Fibroblast of mammary gland (primary cell): ENCODE results near the gene DCAKD.

Experiments used
- DNase-seq: peaks from one replicate; pipeline ENCODE4 v3.0.0-alpha.2; 2010; ENCODE audit warnings: low read depth
- H3K4me3 ChIP-seq: 2 replicates; pipeline ENCODE4 v1.5.1; 2011; ENCODE audit warnings: low read depth, mild to moderate bottlenecking, low read length, moderate library complexity; ENCODE audit not compliant: control insufficient read depth
- CTCF ChIP-seq: conservative IDR thresholded peaks from 2 replicates; pipeline ENCODE4 v1.5.1; 2011; ENCODE audit warnings: low read depth, low read length, inconsistent platforms; ENCODE audit not compliant: control insufficient read depth, insufficient read depth

The DCAKD gene

GRCh38 chr17:45086391-45086790, 35.0 kb upstream of the DCAKD start:
- no peak overlapping the region for H3K4me3 ChIP-seq
- TF ChIP-seq CTCF, result no peak
- DNase-seq, result no peak

GRCh38 chr17:45081047-45081703, 29.7 kb upstream of the DCAKD start:
- TF ChIP-seq CTCF, result no peak
- DNase-seq, result no peak
- no peak overlapping the region for H3K4me3 ChIP-seq

- no peak for TF ChIP-seq CTCF
- no peak for DNase-seq
- H3K4me3 ChIP-seq, result no peak overlapping the region
Measured at GRCh38 chr17:45077643-45078042, 26.2 kb upstream of the DCAKD start.

- no peak overlapping the region for H3K4me3 ChIP-seq
- peak; percentile 91 for DNase-seq
- TF ChIP-seq CTCF, result no peak
Measured at GRCh38 chr17:45073414-45074070, 22.1 kb upstream of the DCAKD start.

GRCh38 chr17:45070809-45071208, 19.4 kb upstream of the DCAKD start:
- H3K4me3 ChIP-seq, result no peak overlapping the region
- DNase-seq, result no peak
- no peak for TF ChIP-seq CTCF

- no peak overlapping the region for H3K4me3 ChIP-seq
- no peak for DNase-seq
- TF ChIP-seq CTCF, result no peak
Measured at GRCh38 chr17:45070001-45070400, 18.6 kb upstream of the DCAKD start.
